ENCODE measurements around the gene KCMF1. TPM values are rescaled to one million over a fixed set of nuclear protein-coding genes. Genes with fewer than 3 reads are reported as not detected.

The KCMF1 gene
- total RNA-seq, 2 donors from 2014 or later = 96.2 to 118 TPM

- intact Hi-C loops (cut with DNase I) = loop anchor here (10.0 kb wide), 1 partner anchor 69 kb away; no protein-coding TSS in a partner anchor
- Histone ChIP-seq H3K27ac (no peak overlapping the region), H3K4me1 (no peaks in the 10 kb centered on the region), H3K4me3 (no peak overlapping the region), H3K9me3 (no peaks in the 10 kb centered on the region), H3K36me3 (no peaks in the 10 kb centered on the region), H3K9ac (ENCODE audit: low read depth in 2 of 2, low read length in 2 of 2) (no peak overlapping the region), H3K27me3 (no peaks in the 10 kb centered on the region)
- TF ChIP-seq CTCF (IDR thresholded peaks at IDR 0.05) = no peak
- DNase-seq = no peak
Observed at GRCh38 chr2:85063981-85064599, 93.1 kb downstream of the KCMF1 start.

GRCh38 chr2:85064927-85065577 lies 94.1 kb downstream of the KCMF1 start:
- DNase-seq = no peak
- Histone ChIP-seq H3K36me3 (no peaks in the 10 kb centered on the region), H3K27ac (no peak overlapping the region), H3K9ac (ENCODE audit: low read depth in 2 of 2, low read length in 2 of 2) (no peak overlapping the region), H3K4me1 (no peaks in the 10 kb centered on the region), H3K27me3 (no peaks in the 10 kb centered on the region), H3K4me3 (no peak overlapping the region), H3K9me3 (no peaks in the 10 kb centered on the region)
- TF ChIP-seq CTCF (IDR thresholded peaks at IDR 0.05) = no peak
- intact Hi-C loops (cut with DNase I) = loop anchor here (10.0 kb wide), 1 partner anchor 70 kb away; no protein-coding TSS in a partner anchor

- no peaks in the 10 kb centered on the region for H3K36me3 ChIP-seq
- H3K27ac ChIP-seq = no peak overlapping the region
- no peak overlapping the region for H3K9ac ChIP-seq (ENCODE audit: low read depth in 2 of 2, low read length in 2 of 2)
- DNase-seq = no peak
- H3K4me3 ChIP-seq = no peak overlapping the region
- H3K4me1 ChIP-seq = no peaks in the 10 kb centered on the region
- H3K9me3 ChIP-seq = no peaks in the 10 kb centered on the region
- intact Hi-C loops (cut with DNase I) = loop anchor here (2.0 to 10.0 kb wide), 2 partner anchors 71 to 233 kb away; no protein-coding TSS in a partner anchor
- no peak for TF ChIP-seq CTCF (IDR thresholded peaks at IDR 0.05)
- no peaks in the 10 kb centered on the region for H3K27me3 ChIP-seq
Observed at GRCh38 chr2:85066006-85066740, 95.2 kb downstream of the KCMF1 start.

DNA sequence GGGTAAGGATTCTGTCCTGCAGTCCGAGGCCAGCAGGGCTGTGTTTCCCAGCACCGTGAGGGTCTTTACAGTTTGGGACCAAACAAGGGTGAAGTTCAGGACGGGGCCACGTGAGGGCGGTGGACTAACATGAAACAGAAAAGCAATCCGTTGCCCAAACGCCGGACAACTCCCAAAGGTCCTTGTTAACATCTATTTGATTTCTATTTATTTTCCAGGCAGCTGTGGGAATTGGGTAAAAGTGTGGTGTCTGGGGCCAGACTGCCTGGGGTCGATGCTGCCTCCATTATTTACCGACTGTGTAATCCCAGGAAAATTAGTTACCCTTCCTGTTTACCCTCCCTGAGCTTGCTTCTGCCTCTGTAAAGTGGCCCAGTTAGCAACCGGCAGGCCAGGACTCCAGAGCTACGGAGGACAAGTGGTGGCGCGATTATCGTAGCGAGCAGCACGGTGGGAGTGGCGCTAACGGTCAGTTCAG lies 96.0 kb downstream of the KCMF1 start:
- no peaks in the 10 kb centered on the region for H3K4me1 ChIP-seq
- H3K9me3 ChIP-seq = no peaks in the 10 kb centered on the region
- no peak overlapping the region for H3K27ac ChIP-seq
- peak overlapping the region; percentile 5 for H3K4me3 ChIP-seq
- peak; percentile 71 for TF ChIP-seq CTCF (IDR thresholded peaks at IDR 0.05)
- H3K36me3 ChIP-seq = no peaks in the 10 kb centered on the region
- intact Hi-C loops (cut with DNase I) = loop anchor here (2.0 to 10.0 kb wide), 2 partner anchors 72 to 232 kb away; no protein-coding TSS in a partner anchor
- H3K27me3 ChIP-seq = no peaks in the 10 kb centered on the region
- H3K9ac ChIP-seq (ENCODE audit: low read depth in 2 of 2, low read length in 2 of 2) = peak overlapping the region in 1 of 2 donors; percentile 12
- peak; percentile 64 for DNase-seq

GRCh38 chr2:85071096-85071495 lies 100.1 kb downstream of the KCMF1 start:
- no peaks in the 10 kb centered on the region for H3K9me3 ChIP-seq
- intact Hi-C loops (cut with DNase I) = no loop called here
- TF ChIP-seq CTCF (IDR thresholded peaks at IDR 0.05) = no peak
- no peak for DNase-seq
- H3K36me3 ChIP-seq = no peaks in the 10 kb centered on the region
- H3K27ac ChIP-seq = no peak overlapping the region
- H3K9ac ChIP-seq (ENCODE audit: low read depth in 2 of 2, low read length in 2 of 2) = no peak overlapping the region
- H3K4me1 ChIP-seq = no peaks in the 10 kb centered on the region
- no peak overlapping the region for H3K4me3 ChIP-seq
- H3K27me3 ChIP-seq = no peaks in the 10 kb centered on the region

Data from colonic mucosa (tissue), 4 donors.